DOHH2 (cell line): ENCODE data around the gene ANXA4.

Source experiments
- H3F3A ChIP-seq: fragments of 200-600 bp; sonication (generic), shearing (Covaris generic); 2 replicates; pipeline ENCODE4 v1.6.0; 2016; ENCODE audit warnings: antibody characterized with exemption, mild to moderate bottlenecking; ENCODE audit not compliant: control insufficient read depth, insufficient read depth
- H3K27ac ChIP-seq: fragments of 200-600 bp; sonication (generic); 2 replicates; pipeline ENCODE4 v1.5.1; 2014; ENCODE audit warnings: low read depth, mild to moderate bottlenecking, low read length, moderate library complexity
- H3K27me3 ChIP-seq: fragments of 200-600 bp; sonication (generic); 2 replicates; pipeline ENCODE4 v1.6.1; 2014; ENCODE audit warnings: mild to moderate bottlenecking, low read length, mixed read lengths; ENCODE audit not compliant: control insufficient read depth
- H3K36me3 ChIP-seq: fragments of 200-600 bp; sonication (generic); 2 replicates; pipeline ENCODE4 v1.6.1; 2014; ENCODE audit warnings: mild to moderate bottlenecking, low read length, moderate library complexity, mixed read lengths; ENCODE audit not compliant: control insufficient read depth
- H3K4me1 ChIP-seq: fragments of 200-600 bp; sonication (generic); 2 replicates; pipeline ENCODE4 v1.6.1; 2014; ENCODE audit warnings: mild to moderate bottlenecking, low read length, mixed read lengths; ENCODE audit not compliant: control insufficient read depth
- H3K4me2 ChIP-seq: fragments of 200-600 bp; sonication (generic); 2 replicates; pipeline ENCODE4 v1.6.0; 2014; ENCODE audit warnings: mild to moderate bottlenecking, low read length, moderate library complexity
- H3K4me3 ChIP-seq: fragments of 200-600 bp; sonication (generic); 2 replicates; pipeline ENCODE4 v1.5.1; 2014; ENCODE audit warnings: mild to moderate bottlenecking, low read length, mixed read lengths
- H3K79me2 ChIP-seq: fragments of 200-600 bp; sonication (generic); 2 replicates; pipeline ENCODE4 v1.6.1; 2014; ENCODE audit warnings: mild to moderate bottlenecking, low read length, mixed read lengths; ENCODE audit not compliant: control insufficient read depth
- H3K9me2 ChIP-seq: fragments of 200-600 bp; sonication (generic); replicated peaks from 2 replicates; pipeline ENCODE4 v1.6.1; 2014; ENCODE audit warnings: mild to moderate bottlenecking, low read length, mixed read lengths; ENCODE audit not compliant: control insufficient read depth
- H3K9me3 ChIP-seq: fragments of 200-600 bp; sonication (generic); 2 replicates; pipeline ENCODE4 v1.6.1; 2014; ENCODE audit warnings: antibody characterized with exemption, low read length, mixed read lengths; ENCODE audit not compliant: control insufficient read depth, insufficient read depth
- H4K20me1 ChIP-seq: fragments of 200-600 bp; sonication (generic); 2 replicates; pipeline ENCODE4 v1.6.0; 2014; ENCODE audit warnings: low read depth, mild to moderate bottlenecking, antibody characterized with exemption, low read length, moderate library complexity; ENCODE audit not compliant: control insufficient read depth, insufficient read depth
- EZH2phosphoT487 ChIP-seq: fragments of 200-600 bp; sonication (generic); IDR thresholded peaks from 2 replicates; pipeline ENCODE4 v1.6.1; 2017; ENCODE audit warnings: borderline replicate concordance, mild to moderate bottlenecking, antibody characterized with exemption, low read length, moderate library complexity, mixed read lengths
- TF ChIP-seq, protein P1 (sequence below): fragments of 200-600 bp; sonication (generic); IDR thresholded peaks from one replicate; pipeline ENCODE4 v1.5.1; 2014; ENCODE audit warnings: antibody characterized with exemption, mild to moderate bottlenecking, low read depth, low read length; ENCODE audit not compliant: poor library complexity, severe bottlenecking

Gene ANXA4

DNA sequence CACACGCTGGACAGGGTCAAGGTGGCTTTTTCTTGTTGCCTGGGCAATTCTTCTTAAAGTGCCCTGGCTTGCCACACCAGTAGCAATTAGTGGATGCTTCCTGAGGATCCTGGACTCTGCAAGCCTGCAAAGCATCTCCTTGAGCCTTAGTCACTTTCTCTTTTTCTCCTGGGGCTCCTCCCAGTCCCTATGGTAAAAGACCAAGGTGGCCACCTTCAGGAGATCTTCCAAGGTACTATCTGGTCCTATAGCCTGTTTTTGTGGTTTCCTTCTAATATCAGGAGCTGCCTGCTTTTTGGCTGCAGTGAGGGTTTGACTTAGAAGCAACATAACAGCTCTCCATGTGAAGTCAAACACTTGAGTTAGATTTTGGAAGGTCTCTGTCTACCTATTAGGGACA lies 54.2 kb downstream of the ANXA4 start:
- Histone ChIP-seq H3K27ac (no peak overlapping the region), H3K4me1 (peaks cover 32% of the 10 kb centered on the region), H3K9me2 (no peaks in the 10 kb centered on the region), H4K20me1 (no peaks in the 10 kb centered on the region), H3K27me3 (no peaks in the 10 kb centered on the region), H3F3A (0 out of 2 replicates have a peak, but pooled peaks cover 2% of the 10 kb centered on the region), H3K79me2 (no peaks in the 10 kb centered on the region), H3K4me3 (no peak overlapping the region), H3K9me3 (no peaks in the 10 kb centered on the region), H3K36me3 (no peaks in the 10 kb centered on the region), H3K4me2 (no peak overlapping the region)
- no peak for TF ChIP-seq EZH2phosphoT487
- TF ChIP-seq, protein P1, sequence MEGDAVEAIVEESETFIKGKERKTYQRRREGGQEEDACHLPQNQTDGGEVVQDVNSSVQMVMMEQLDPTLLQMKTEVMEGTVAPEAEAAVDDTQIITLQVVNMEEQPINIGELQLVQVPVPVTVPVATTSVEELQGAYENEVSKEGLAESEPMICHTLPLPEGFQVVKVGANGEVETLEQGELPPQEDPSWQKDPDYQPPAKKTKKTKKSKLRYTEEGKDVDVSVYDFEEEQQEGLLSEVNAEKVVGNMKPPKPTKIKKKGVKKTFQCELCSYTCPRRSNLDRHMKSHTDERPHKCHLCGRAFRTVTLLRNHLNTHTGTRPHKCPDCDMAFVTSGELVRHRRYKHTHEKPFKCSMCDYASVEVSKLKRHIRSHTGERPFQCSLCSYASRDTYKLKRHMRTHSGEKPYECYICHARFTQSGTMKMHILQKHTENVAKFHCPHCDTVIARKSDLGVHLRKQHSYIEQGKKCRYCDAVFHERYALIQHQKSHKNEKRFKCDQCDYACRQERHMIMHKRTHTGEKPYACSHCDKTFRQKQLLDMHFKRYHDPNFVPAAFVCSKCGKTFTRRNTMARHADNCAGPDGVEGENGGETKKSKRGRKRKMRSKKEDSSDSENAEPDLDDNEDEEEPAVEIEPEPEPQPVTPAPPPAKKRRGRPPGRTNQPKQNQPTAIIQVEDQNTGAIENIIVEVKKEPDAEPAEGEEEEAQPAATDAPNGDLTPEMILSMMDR, result no peak

DNA sequence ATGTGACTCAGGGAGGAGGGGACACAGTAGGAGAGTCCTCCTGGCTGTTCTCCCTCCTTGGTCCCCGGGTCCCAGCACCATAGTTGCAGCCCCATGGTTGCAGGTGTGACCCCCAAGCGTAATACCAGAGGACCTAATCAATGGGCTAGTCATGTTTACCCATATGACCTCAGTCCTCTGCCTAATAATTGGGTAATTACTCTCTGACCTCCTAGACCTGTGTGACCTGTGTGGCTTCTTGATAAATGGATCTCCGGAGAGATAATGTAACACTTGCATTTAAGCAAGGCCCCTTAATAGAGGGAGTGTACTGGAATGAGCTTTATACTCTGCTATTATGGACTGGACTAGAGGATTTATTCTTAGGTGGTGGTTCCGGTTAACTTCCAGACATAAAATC lies 55.3 kb downstream of the ANXA4 start:
- TF ChIP-seq, protein P1, result no peak
- Histone ChIP-seq H3K4me3 (no peak overlapping the region), H3K27ac (no peak overlapping the region), H3K79me2 (no peaks in the 10 kb centered on the region), H4K20me1 (no peaks in the 10 kb centered on the region), H3K27me3 (no peaks in the 10 kb centered on the region), H3K9me3 (no peaks in the 10 kb centered on the region), H3K4me1 (peaks cover 28% of the 10 kb centered on the region), H3K9me2 (no peaks in the 10 kb centered on the region), H3F3A (no peaks in the 10 kb centered on the region), H3K4me2 (no peak overlapping the region), H3K36me3 (no peaks in the 10 kb centered on the region)

DNA sequence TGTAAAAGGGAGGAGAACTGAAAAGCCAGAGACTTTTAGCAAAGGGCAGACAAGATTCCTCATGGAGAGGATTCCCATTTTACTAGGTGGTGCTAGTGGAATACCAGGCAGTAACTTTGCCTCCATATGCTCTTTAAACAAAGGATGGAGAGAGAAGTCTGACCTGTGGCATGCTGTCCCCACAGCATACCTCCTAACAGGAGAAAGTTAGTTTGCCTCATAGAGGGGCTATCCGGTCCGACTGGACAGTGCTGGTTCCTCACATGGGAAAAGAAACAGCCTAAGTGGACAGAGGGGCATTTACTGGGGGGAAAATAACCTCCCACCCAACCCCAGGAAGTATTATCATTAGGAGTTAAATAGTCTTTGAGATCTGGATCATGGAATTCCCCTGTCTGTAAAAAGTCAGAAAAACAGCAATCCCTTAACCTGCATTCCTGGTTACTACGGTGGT lies 55.9 kb downstream of the ANXA4 start:
- H4K20me1 ChIP-seq, result no peaks in the 10 kb centered on the region
- H3K9me2 ChIP-seq, result no peaks in the 10 kb centered on the region
- no peaks in the 10 kb centered on the region for H3F3A ChIP-seq
- TF ChIP-seq EZH2phosphoT487, result no peak
- TF ChIP-seq, protein P1, result no peak
- H3K4me2 ChIP-seq, result peak overlapping the region; percentile 64
- H3K79me2 ChIP-seq, result no peaks in the 10 kb centered on the region
- H3K27ac ChIP-seq, result no peak overlapping the region
- H3K4me1 ChIP-seq, result peaks cover 34% of the 10 kb centered on the region
- peak overlapping the region; percentile 50; the same call in 1 of the 2 replicates for H3K4me3 ChIP-seq
- H3K9me3 ChIP-seq, result no peaks in the 10 kb centered on the region
- no peaks in the 10 kb centered on the region for H3K27me3 ChIP-seq
- H3K36me3 ChIP-seq, result no peaks in the 10 kb centered on the region
